NCI-H2227 (cell line): ENCODE measurements around the gene PRKCSH.
A peak's percentile ranks its signal among the peaks of the same experiment; 100 is the strongest.
"Not testable (repeated sequence)": the region's sequence is repeated elsewhere in the genome, so short reads cannot be mapped to it uniquely, and the experiment has no call there.

ENCODE experiments used
- DNase-seq: peaks from one replicate; lab custom pipeline; 2025; ENCODE audit not compliant: unreplicated experiment; lab: John Stamatoyannopoulos, UW

The PRKCSH gene

DNA sequence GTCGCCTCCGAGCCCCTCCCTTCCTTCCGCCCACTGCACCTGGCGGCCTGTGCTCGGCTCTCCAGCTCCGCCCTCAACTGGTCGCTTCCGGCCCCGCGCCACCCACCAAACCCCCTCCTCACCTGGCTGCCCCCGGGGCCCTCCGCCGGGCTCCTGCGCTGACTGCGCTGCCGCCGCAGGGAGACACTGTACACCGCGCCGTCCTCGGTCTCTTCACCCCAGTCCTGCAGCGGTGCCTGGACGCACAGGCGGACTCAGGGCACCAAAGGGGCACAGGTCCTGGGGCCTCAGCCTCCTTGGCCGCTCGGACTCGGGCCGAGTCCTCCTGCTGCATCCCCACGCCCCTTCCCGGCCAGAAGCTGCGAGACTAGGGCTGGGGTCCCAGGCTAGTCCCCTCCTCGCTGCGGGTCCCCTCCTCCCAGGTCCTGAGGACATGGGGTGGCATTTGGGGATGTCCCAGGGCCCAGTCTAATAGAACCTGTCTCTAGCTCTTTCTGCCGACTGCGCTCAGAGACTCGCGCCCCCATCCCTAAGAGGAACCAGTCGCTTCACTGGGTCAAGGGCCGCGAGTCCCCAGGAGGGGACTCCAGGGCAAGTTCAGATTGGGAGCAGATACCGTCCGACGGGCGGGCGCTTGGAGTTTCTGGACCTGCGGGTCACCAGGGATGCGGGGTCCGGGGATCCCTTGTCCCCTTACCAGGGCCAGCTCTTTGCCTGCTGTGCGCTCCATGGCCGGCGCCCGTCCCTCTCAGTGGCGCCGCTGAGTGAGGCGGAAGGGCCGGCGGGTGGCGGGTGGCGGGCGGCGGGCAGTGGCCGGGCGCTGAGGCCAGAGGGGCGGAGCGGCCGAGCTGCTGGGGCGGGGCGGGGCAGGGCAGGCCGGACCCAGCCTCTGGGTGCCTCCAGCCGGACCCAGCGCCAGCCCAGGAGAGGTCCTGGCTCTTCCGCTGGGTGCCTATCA lies 16.6 kb upstream of the PRKCSH start, which contains the start of gene RGL3:
TSS of gene RGL3 (minus strand) at position 766 of the 958 bp plus-strand sequence. CDS start at position 730, 36 bp downstream.
- DNase-seq, result no peak

DNA sequence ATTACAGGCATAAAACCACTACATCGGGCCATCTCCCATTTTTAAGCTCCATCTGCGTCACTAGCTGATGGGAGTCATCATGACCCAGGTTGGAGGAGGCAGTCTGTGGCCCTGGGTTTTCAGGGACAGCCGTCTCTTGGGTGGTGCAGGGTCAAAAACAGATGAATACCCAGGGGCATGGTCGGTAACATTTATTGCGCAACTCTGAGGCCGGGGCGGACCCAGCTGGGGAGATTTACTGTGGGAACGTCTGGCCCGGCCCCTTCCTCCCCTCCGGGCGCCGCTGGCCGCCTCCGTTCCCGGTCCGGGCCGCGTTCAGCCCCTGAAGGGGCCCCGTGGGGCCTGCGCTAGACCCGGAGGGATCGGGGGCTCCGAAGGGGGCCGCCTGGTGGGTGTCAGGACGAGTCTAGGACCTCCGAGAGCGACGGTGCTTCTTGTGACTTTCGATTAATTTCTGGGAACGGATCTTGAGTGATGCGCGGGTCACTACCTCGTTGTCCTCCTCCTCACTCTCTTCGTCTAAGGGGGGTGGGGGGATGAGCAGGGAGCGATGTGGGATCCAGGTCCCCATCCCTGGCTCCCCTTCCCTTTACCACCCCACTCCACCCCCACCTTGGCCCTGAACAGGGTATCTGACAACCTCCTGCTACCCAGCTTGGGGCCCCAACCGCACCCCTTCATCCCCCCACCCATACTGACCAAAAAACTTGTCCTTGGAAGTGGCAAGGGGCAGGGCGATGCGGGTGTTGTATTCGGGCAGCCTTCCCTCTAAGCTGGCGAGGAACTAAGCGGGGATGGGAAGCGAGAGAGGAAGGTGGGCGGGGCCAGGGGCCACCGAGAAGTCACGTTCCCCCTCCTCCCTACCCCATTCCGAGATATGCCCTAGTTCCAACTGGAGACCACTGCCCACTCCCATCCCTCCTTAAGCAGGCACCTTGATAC lies 14.7 kb upstream of the PRKCSH start:
- peak; percentile 24 for DNase-seq

DNA sequence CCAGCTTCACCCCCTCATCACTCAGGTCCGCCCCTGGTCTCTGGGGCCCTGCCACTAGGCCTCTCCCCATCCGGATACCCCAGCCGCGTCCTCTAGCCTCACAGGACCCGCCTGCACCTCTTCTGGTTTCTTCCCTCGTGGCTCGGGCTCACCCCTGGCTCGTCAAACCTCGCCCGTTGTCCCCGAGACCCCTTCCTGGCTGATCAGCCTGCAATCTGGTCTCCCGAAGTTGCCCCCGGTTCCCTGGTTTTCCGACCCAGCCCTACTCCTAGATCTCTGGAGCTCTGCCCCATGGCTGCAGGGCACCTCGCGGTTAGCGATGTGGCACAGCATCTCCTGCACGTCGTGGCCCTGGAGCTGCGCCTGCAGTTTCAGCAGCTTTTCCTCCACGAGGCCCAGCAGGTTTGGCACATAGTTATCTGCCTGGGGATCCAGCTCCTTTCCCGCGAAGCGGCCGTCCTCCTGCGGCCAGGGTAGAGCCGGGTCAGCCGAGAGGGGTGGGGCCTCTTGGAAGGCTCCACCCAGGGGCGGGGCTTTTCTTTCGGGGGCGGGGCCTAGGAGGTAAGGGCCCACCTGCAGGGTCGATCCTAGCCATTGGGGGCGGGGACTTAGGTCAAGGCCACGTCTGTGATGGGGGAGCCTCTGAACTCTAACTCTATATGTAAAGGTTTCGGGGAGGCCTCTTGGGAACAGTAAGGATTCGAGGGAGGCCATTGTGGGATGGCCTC lies 13.9 kb upstream of the PRKCSH start:
- DNase-seq, result no peak

DNA sequence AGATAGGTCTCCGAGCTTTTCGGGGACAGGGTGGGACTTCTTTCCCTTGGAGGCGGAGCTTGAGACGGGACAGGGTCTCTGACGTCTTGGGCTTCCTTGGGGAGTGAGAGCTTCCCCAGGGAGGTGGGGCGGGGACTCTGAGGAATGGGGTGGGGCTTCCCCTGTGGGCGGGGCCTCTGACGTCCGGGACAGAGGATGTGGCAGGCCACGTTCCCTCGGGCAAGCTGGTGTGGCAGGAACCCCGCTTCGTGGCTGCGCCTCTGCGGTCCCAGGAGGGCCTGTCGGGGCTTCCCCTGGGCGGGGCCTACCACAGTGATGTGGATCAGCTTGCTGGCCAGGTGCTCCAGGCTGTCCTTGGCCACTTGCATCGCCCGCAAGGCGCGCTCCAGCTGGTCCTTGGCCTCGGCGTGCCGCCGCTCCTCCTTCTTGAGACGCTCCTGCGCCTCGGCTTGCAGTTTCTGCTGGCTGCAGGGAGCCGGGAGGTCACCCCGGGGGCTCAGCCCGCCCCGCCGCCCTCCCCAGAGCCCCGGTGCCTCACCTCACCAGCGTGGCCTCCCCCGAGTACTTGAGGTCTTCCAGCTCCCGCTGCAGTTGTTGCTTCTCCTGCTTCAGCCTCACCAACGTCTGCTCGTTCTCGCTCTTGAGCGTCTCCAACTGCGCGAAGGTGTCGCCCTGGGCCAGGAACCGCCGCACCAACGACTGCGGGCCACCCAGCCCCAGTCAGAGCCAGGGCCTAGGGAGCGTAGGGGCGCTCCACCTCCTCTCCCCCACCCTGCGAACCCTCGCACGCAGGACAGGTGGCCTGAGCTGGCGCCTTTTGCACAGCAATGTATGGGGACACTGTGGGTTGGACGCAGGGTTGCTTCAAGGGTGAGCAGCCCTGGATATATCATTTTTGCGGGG lies 13.0 kb upstream of the PRKCSH start:
- no peak for DNase-seq

DNA sequence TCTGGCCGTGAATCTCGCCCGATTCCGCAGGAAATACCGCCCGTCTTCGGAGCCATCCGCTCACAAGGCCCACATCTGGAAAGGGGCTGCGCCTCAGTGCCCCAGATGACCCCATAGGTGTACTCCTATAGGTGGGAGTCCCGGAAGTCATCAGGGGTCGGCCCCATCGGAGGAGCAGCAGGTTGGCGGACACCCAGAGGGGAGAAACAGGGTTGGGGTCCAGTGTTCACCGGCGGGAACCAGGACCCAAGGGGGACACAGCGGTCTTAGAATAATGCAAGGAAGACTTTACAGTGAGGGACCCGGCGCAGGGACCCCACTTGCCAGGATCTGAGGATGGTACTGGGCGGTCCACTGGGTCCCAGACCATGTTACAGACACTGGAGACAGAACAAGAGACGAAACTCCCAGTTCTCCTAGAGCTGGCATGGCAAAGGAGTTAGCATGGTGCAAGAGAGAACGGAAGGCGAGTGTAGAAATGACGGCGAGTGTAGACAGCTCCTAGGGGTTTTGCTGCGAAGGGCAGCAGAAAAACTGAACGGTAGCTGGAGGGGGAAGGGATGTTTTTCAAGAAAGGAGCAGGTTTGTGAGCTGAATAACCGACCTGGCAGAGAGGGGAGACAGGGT lies 12.2 kb upstream of the PRKCSH start:
- no peak for DNase-seq

DNA sequence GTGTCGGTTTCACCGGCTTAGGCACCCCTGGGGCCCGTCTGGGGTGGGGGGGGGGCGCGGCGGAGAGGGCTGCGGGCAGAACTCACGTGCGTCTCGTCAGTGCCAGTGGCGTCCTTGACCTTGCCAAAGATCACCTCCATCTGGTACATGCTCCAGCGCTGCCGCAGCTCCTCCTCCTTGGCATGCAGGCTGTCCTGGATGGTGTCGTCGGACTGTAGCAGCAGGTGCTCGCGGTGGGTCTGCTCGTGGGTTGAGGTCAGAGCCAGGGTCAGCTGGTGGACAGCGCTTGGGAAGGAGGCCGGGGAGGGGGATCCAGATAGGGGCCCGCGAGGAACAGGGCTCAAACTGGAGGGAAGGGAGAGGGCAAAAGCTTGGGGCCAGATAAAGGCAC lies 11.6 kb upstream of the PRKCSH start:
- no peak for DNase-seq

DNA sequence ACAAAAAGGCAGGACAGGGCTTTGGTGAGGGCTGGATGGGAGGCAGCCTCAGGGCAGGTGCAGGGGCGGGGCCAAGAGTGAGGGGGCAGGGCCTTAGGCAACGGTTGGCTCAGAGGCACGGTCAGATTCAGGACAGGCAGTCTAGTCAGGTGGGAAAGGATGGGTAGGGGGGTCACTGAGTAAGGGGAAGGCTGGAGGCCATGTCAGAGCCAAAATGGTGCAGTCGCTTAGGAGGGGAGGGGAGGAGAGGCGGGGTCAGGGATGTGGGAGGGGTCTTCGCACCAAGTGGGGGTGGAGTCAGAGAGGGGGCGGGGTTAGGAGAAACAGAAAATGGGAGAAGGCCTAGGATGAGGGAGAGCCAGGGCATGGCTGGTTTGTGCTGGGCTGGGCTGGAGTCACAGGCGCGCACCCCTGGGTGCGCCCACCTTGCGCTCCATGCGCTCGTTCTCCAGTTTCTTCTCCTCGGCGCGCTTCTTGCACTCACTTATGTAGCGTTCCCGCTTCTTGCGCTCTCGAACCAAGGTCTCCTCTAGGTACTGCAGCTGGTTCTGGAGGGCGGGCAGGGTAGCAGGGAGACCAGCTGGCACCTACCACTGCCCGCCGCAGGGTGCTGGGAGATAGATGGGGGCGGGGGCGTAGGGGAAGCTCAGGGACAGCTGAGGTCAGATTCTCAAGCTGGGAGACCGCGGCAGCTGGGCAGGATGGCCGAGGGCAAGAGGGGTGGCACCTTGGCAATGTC lies 9.5 kb upstream of the PRKCSH start:
- DNase-seq, result no peak

DNA sequence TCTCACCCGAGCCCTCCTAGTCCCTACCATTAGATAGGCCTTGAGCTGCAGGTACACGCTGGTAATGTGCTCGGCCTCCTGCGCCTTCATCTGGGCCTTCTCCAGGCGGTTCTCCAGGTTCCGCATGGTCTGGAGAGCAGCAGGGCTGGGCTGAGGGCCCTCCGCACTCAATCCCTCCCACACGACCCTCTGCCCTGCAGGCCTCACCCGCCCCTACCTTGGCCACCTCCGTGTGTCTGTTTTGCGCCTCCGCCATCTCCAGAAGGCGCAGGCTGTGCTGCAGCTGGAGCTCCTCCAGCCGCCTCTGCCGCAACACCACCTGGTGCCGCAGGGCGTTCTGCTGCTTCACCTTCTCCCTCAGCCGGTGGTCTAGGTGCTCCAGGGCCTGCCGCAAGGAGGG lies 8.8 kb upstream of the PRKCSH start:
- no peak for DNase-seq

DNA sequence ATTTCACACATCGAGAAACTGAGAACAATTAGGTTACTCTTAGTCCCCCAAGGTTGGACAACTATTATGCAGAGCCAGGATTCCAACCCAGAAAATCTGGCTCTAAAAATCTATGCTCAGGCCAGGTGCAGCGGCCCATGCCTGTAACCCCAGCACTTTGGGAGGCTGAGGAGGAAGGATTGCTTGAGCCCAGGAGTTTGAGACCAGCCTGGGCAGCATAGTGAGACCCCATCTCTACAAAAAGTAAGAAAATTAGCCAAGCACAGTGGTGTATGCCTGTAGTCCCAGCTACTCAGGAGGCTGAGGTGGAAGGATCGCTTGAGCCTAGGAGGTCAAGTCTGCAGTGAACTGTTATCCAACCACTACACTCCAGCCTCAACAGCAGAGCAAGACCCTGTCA lies 1.9 kb upstream of the PRKCSH start:
- not testable (repeated sequence) for DNase-seq

DNA sequence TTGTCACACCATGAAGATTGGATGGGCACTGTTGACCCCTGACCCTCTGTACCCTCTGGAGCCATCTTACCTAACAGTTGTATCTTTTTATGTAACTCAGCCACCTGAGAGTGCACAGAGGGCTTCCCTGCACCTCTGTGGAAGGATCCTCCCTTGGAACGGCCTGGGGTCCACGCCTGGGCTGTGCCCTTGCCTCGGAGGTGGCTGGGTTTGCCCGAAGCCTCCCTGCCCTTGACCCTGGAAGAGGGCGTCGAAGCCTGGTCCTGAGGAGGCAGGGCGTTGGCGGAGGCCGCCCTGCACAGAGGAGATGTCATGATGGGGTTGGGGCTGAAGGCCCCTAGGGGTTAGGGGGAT lies 755 bp upstream of the PRKCSH start:
- no peak for DNase-seq

DNA sequence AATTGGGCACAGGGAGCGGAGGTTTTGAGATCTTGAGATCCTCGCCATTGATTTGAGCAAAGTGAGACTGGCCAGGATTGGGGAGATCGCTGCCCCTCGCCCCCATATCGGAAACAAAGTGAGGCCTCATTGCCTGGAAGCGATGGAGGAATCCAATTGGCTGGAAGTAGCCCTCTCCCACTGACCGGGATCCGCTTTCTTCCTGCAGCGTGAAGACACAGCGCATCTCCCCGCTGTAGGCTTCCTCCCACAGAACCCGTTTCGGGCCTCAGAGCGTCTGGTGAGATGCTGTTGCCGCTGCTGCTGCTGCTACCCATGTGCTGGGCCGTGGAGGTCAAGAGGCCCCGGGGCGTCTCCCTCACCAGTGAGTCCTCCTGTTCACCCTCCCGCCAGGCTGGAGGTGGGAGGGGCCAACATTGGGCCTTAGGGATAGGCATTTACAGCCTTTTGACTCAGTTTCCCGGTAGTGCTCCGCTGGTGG lies 438 bp downstream of the PRKCSH start:
- peak; percentile 40 for DNase-seq

DNA sequence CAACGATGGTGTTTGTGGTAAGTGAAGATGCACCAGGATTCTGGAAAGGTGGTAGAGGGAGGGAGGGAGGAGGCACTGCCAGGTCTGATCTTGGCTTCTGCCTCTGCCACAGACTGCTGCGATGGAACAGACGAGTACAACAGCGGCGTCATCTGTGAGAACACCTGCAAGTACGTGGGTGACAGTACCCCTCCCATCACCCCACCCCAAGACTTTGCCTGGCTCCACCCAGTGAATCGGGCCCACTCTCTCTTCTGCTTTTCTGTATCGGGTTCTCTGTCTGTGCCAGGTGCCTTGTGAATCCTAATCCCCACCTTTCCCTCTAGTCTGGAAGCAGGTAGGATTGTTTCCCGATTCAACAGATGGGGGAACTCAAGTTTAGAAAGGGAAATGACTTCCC lies 2.5 kb downstream of the PRKCSH start:
- DNase-seq, result no peak

DNA sequence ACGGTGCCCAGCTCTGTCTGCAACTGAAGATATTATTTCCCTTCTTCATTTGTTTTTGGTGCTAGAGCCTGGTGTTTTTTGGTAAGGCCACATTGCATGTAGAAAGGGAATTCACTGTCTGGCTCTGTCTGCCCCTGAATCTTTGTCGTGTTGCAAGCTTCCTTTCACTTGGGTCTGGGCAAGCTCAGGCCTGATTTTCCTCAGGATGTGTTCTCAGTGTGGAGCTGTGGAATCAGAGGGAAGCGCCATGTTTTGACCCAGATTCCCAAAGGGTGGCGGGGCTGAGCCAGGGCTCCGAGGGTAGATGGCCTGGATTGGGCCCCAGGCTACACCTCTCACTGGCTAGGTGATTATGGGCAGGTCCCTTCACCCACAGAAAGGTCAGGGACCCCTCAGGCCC lies 8.6 kb downstream of the PRKCSH start:
- no peak for DNase-seq

DNA sequence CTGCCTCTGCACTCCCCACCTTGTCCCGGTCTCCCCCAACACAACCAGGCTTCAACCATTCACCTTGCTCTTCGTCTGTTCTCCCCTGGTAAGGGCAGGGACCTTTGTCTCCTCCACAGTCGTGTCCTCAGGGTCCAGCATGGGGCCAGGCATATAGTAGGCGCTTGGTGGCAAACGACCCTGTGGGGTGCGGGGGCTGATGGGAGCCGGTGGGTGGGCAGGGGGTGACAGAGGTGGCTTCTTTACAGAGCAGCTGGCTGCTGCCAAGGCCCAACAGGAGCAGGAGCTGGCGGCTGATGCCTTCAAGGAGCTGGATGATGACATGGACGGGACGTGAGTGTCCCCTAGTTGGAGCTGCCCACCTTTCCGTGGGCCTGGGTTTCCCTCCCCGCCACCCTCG lies 9.7 kb downstream of the PRKCSH start:
- no peak for DNase-seq

DNA sequence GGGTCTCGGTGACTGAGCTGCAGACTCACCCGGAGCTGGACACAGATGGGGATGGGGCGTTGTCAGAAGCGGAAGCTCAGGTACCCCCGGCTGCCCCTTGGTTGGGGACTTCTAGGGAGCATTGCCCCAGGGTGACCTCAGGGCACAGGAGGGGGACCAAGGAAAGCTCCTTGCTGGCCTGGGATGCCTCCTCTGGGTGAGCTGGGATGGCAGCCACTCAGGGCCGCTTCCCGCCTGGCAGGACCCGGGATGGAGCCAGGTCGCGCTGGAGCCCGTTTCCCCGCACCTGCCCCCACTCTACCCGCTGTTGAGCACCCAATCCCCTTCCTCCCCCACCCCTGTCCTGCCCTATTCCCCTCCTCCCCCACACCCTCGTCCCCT lies 10.8 kb downstream of the PRKCSH start:
- no peak for DNase-seq

DNA sequence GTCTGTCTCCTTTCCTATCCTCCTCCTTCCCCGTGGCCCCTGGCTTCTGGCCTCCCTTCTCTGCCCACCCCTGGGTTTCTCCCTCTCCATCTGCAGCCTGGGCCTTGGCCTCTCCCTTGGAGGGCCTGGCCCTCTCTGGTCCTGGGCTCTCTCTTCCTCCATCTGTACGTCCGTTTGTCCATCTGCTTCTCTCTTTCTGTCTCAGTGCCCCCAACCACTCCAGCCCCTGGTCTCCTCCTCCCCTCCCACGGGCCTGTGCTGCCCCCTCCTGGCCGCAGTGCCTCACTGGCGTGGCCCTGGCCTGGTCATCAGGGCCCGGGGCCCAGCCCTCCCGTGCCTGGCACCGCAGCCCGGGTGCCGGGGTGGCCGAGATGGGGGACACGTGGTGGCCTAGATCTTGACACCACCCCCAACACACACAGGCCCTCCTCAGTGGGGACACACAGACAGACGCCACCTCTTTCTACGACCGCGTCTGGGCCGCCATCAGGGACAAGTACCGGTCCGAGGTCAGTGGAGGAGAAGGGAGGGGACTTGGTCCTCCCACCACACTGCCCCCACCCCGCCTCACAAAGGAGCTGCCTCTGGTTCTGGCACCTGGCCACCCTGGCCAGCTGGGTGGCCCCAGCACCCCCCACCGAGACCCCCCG lies 11.3 kb downstream of the PRKCSH start:
- peak; percentile 58 for DNase-seq

DNA sequence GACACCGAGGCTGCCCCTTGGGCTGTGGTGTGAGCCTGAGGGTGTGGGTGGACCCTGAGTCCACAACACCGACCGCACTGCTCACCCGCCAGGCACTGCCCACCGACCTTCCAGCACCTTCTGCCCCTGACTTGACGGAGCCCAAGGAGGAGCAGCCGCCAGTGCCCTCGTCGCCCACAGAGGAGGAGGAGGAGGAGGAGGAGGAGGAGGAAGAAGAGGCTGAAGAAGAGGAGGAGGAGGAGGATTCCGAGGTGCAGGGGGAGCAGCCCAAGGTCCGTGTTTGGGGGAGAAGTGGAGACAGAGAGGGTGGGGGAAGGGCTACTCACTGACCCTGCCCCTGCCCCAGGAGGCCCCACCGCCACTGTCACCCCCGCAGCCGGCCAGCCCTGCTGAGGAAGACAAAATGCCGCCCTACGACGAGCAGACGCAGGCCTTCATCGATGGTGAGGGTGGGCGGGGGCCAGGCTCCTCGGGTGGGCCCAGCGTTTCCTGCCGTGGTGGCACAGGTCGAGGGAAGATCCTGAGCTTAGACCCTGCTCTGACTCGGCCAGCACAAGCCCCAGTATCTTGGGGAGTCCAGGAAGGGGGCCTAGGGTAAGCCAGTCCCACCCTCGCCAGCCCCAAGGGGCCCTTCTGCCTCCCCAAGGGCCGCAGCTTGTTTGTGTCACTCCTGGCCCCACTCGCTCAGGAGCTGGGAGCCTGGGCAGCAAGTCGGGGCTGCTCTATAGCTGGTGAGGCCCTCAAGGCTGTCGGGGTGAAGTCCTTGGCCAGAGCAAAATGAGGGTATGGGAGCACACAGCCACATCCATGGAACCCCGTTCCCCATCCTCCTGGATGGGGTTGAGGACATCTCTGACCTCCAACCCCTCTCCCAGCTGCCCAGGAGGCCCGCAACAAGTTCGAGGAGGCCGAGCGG lies 12.2 kb downstream of the PRKCSH start:
- DNase-seq, result no peak
